ENCODE results near the gene ITGA3.

ITGA3 gene

GRCh38 chr17:50047488-50048126 lies 8.3 kb upstream of the ITGA3 start:
- TF ChIP-seq CTCF (conservative IDR thresholded peaks at IDR 0.05; ENCODE audit: low read depth, low read length): no peak
- no peak overlapping the region for H3K4me3 ChIP-seq (ENCODE audit: low read depth, low read length)
- DNase-seq (ENCODE audit: low read depth): no peak

DNA sequence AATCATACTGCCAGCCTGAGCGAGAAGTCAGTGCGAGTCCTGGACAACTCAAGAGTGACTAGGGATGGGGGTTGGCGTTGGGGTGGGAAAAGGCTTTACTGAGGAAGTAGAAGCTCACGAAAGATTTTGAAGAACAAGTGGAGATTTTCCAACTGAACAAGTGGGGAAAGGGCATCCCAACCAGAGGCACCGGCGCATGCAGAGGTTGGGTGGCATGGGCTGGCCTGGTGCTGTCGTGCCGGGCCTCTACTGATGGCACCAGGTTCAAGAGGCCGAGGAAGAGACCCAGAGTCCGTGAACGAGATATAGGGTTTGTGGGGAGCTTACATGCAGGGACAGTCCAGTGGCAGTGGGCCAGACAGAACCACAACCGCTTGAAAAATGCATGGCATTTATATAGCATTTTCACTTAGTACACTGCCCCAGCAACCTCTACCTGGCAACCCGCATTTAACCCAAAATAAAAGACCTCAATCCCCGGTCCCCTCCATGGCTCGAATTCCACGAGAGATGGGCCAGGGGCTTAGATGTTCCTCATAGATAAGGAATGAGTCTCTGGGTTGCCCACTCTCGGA lies 7.7 kb upstream of the ITGA3 start:
- no peak for TF ChIP-seq CTCF (conservative IDR thresholded peaks at IDR 0.05; ENCODE audit: low read depth, low read length)
- peak; percentile 59 for DNase-seq (ENCODE audit: low read depth)
- no peak overlapping the region for H3K4me3 ChIP-seq (ENCODE audit: low read depth, low read length)

GRCh38 chr17:50048988-50049387 lies 6.9 kb upstream of the ITGA3 start:
- TF ChIP-seq CTCF (conservative IDR thresholded peaks at IDR 0.05; ENCODE audit: low read depth, low read length): no peak
- H3K4me3 ChIP-seq (ENCODE audit: low read depth, low read length): no peak overlapping the region
- no peak for DNase-seq (ENCODE audit: low read depth)

DNA sequence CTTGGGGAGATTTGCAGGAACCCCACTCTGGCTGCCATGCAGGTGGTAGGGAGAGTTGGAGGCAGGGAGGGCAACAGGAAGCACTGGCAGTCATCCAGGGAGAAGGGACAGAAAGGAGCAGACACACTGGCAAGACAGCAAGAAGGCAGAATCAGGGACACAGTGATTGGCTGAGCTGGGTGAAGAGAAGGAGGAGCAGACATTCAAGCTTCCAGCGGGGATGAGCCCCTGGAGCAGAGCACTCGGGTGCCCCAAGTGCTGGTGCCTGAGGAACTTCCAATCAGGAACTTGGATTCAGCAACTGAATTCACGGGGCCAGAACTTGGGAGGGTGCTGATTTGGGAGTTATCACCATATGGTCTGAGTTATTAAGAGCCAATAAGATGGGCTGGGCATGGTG lies 6.3 kb upstream of the ITGA3 start:
- no peak for DNase-seq (ENCODE audit: low read depth)
- TF ChIP-seq CTCF (conservative IDR thresholded peaks at IDR 0.05; ENCODE audit: low read depth, low read length): no peak
- H3K4me3 ChIP-seq (ENCODE audit: low read depth, low read length): no peak overlapping the region

- H3K4me3 ChIP-seq (ENCODE audit: low read depth, low read length): no peak overlapping the region
- peak; percentile 9 for TF ChIP-seq CTCF (conservative IDR thresholded peaks at IDR 0.05; ENCODE audit: low read depth, low read length)
- no peak for DNase-seq (ENCODE audit: low read depth)
These were observed 5.4 kb upstream of the ITGA3 start for GRCh38 chr17:50050431-50051032.

- DNase-seq (ENCODE audit: low read depth): peak; percentile 75
- no peak for TF ChIP-seq CTCF (conservative IDR thresholded peaks at IDR 0.05; ENCODE audit: low read depth, low read length)
- H3K4me3 ChIP-seq (ENCODE audit: low read depth, low read length): no peak overlapping the region
These were observed 4.8 kb upstream of the ITGA3 start for GRCh38 chr17:50051082-50051576.
